ENCODE data around the gene COG5.

GRCh38 chr7:107482571-107482970 lies 81.1 kb downstream of the COG5 start:
- TF ChIP-seq TEAD4 (IDR thresholded peaks at IDR 0.05; ENCODE audit: borderline replicate concordance, insufficient read depth) (no peak), RCOR1 (IDR thresholded peaks at IDR 0.05; ENCODE audit: low read length) (no peak), CTCF (IDR thresholded peaks at IDR 0.05) (no peak)

Measured in SK-N-SH (cell line).